B cell (primary cell): ENCODE results near the gene RILP. TPM values are rescaled to one million over a fixed set of nuclear protein-coding genes. Genes with fewer than 3 reads are reported as not detected.
A peak's percentile ranks its signal among the peaks of the same experiment; 100 is the strongest.

ENCODE experiments used
- ATAC-seq: fragments of 200-7000 bp; cut with Tn5 transposase; one replicate; pipeline ENCODE4 v1.10.0; 2021; ENCODE audit warnings: low read depth, mild to moderate bottlenecking, moderate number of reproducible peaks, moderate library complexity
- CTCF ChIA-PET: fragments of 350-600 bp; sonication (Branson Sonifier 250); formaldehyde crosslinking; loops from one replicate; lab custom pipeline; 2021; ENCODE audit warnings: antibody characterized with exemption, inconsistent platforms; lab: Charles Lee
- POLR2A ChIA-PET: fragments of 350-600 bp; sonication (Branson Sonifier 250); formaldehyde crosslinking; loops from one replicate; lab custom pipeline; 2021; ENCODE audit warnings: antibody characterized with exemption; lab: Charles Lee
- DNase-seq: peaks from one replicate; pipeline ENCODE4 v3.0.0; 2013
- H2AFZ ChIP-seq: 2 replicates; pipeline ENCODE4 v1.6.1; 2012; ENCODE audit warnings: mild to moderate bottlenecking, low read depth, low read length; ENCODE audit not compliant: insufficient read depth, poor library complexity, severe bottlenecking
- H3K27ac ChIP-seq, 2 donors: 1 replicate in 1 of 2; 2 replicates in 1 of 2; pipeline ENCODE4 v1.5.1; 2012 to 2013; ENCODE audit warnings: low read length in 2 of 2, mild to moderate bottlenecking in 2 of 2, moderate library complexity in 1 of 2
- H3K27me3 ChIP-seq, 4 experiments: fragments of 200-600 bp in 1 of 4; sonication (generic) in 1 of 4; replicated peaks in 1 of 4; 1 replicate in 2 of 4; 2 replicates in 2 of 4; pipeline versions ENCODE4 v1.6.1 to v1.7.0; 2013 to 2016; ENCODE audit warnings: low read length in 3 of 4, mild to moderate bottlenecking in 2 of 4, mixed read lengths in 1 of 4, moderate library complexity in 1 of 4; ENCODE audit not compliant: insufficient read depth in 4 of 4, control insufficient read depth in 3 of 4; ENCODE audit errors: control extremely low read depth in 1 of 4
- H3K36me3 ChIP-seq, 2 experiments: replicated peaks in 1 of 2; 1 replicate in 1 of 2; 2 replicates in 1 of 2; pipeline versions ENCODE4 v1.6.1 to v1.7.1; 2013; ENCODE audit warnings: low read length in 1 of 2; ENCODE audit not compliant: insufficient read depth in 2 of 2, control insufficient read depth in 1 of 2; ENCODE audit errors: control extremely low read depth in 1 of 2, extremely low read depth in 1 of 2
- H3K4me1 ChIP-seq, 2 donors: fragments of 200-600 bp in 1 of 2; sonication (generic) in 1 of 2; 1 replicate in 1 of 2; 2 replicates in 1 of 2; pipeline versions ENCODE4 v1.5.1 to v1.6.1; 2013 to 2017; ENCODE audit warnings: low read length in 2 of 2; ENCODE audit not compliant: control insufficient read depth in 2 of 2, insufficient read depth in 2 of 2
- H3K4me2 ChIP-seq: replicated peaks from 2 replicates; pipeline ENCODE3; 2012; ENCODE audit warnings: mild to moderate bottlenecking, low read depth, low read length; ENCODE audit not compliant: poor library complexity, severe bottlenecking
- H3K4me3 ChIP-seq, 5 experiments: fragments of 200-600 bp in 1 of 5; sonication (generic) in 1 of 5; 1 replicate in 3 of 5; 2 replicates in 2 of 5; pipeline versions ENCODE4 v1.5.1 to v1.7.0; 2011 to 2016; ENCODE audit warnings: low read length in 4 of 5, mild to moderate bottlenecking in 4 of 5, low read depth in 2 of 5, control low read depth in 1 of 5, moderate library complexity in 1 of 5; ENCODE audit not compliant: insufficient read depth in 1 of 5; ENCODE audit errors: control extremely low read depth in 1 of 5, extremely low read depth in 1 of 5
- H3K79me2 ChIP-seq: fragments of 200-600 bp; sonication (generic); one replicate; pipeline ENCODE4 v1.6.0; 2016; ENCODE audit warnings: low read length; ENCODE audit not compliant: control insufficient read depth, insufficient read depth
- H3K9ac ChIP-seq: fragments of 200-600 bp; sonication (generic); 2 replicates; pipeline ENCODE4 v1.6.1; 2017; ENCODE audit warnings: mild to moderate bottlenecking, low read length, moderate library complexity
- H3K9me3 ChIP-seq, 3 donors: one replicate each; pipeline versions ENCODE4 v1.6.1 to v1.7.1; 2013; ENCODE audit warnings: low read length in 2 of 3; ENCODE audit not compliant: control insufficient read depth in 2 of 3, insufficient read depth in 1 of 3; ENCODE audit errors: control extremely low read depth in 1 of 3
- H4K20me1 ChIP-seq: 2 replicates; pipeline ENCODE4 v1.6.0; 2012; ENCODE audit warnings: mild to moderate bottlenecking, low read length; ENCODE audit not compliant: insufficient read depth, control insufficient read depth, poor library complexity, severe bottlenecking
- H3K27ac Mint-ChIP-seq: one replicate; pipeline ENCODE4 v1.8.0; 2021; ENCODE audit warnings: mixed read lengths
- H3K27me3 Mint-ChIP-seq: one replicate; pipeline ENCODE4 v1.8.0; 2021; ENCODE audit warnings: mixed read lengths
- H3K4me1 Mint-ChIP-seq: one replicate; pipeline ENCODE4 v1.8.0; 2021; ENCODE audit warnings: mixed read lengths
- H3K4me3 Mint-ChIP-seq: one replicate; pipeline ENCODE4 v1.8.0; 2021; ENCODE audit warnings: mixed read lengths
- H3K9me3 Mint-ChIP-seq: one replicate; pipeline ENCODE4 v1.8.0; 2022; ENCODE audit warnings: mixed read lengths; ENCODE audit not compliant: insufficient read depth
- EZH2 ChIP-seq: IDR thresholded peaks from 2 replicates; pipeline ENCODE4 v1.6.1; 2012; ENCODE audit warnings: borderline replicate concordance, low read depth, mild to moderate bottlenecking, moderate library complexity, low read length; ENCODE audit not compliant: insufficient read depth, poor library complexity, severe bottlenecking
- WGBS: methylation state at CpG from one replicate; pipeline ENCODE4 v1.1.5; 2013; ENCODE audit warnings: missing lambda C conversion rate; ENCODE audit not compliant: insufficient coverage; 5-methylcytosine and 5-hydroxymethylcytosine counted together
- intact Hi-C: fragments of 100-400 bp; cut with micrococcal nuclease; formaldehyde crosslinking; loops from one replicate; pipeline ENCODE4 v1.10.0; 2022
- polyA plus RNA-seq: library from polyadenylated mRNA; depleted of rRNA; stranded (reverse); fragments of >200 nt; gene quantifications from 2 replicates; pipeline ENCODE4 v1.2.3, GENCODE V29; 2012
- total RNA-seq, 2 donors: library from RNA; stranded (reverse); fragments of 120-200 nt in 1 of 2; gene quantifications; 1 replicate in 1 of 2; 2 replicates in 1 of 2; pipeline versions ENCODE4 v1.2.3 to v1.2.4, GENCODE V29; 2013 to 2022
- TF ChIP-seq, protein P1 (sequence below): fragments of 200-600 bp; IDR thresholded peaks from one replicate; pipeline ENCODE4 v1.8.0; 2022; ENCODE audit warnings: antibody characterized with exemption, mild to moderate bottlenecking

RILP gene
- total and polyA plus RNA-seq, 2 donors (not counting 1 experiment from before 2014, with no cell fraction given): 1.1 to 7.0 TPM

DNA sequence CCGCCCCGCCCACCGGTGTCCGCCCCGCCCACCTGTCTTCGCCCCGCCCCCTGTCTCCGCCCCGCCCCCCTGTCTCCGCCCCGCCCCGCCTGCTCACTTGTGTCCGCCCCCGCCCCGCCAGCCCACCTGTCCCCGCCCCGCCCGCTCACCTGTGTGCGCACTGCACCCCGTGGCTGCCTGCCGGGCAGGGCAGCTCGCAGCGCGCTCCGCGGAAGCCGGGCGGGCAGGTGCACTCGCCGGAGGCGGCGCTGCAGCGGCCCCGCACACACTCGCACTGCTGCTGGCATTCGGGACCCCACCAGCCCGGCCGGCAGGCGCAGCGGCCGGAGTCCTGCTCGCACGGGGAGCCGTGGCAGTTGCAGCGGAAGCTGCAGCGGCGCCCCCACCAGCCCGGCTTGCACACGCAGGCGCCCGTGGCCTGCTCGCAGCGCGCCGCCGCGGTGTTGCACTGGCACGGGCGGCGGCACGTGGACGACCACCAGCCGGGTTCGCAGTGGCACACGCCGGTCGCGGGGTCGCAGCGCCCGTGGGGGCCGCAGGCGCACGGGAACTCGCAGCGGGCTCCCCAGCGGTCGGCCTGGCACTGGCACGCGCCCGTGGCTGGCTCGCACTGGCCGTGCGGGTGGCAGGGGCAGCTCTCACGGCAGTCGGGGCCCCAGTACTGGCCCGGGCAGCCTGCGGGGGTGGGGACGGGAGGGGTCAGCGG lies 6.2 kb downstream of the RILP start:
- H4K20me1 ChIP-seq: no peaks in the 10 kb centered on the region
- H3K27ac ChIP-seq: no peak overlapping the region
- no peaks in the 10 kb centered on the region for H3K36me3 ChIP-seq
- peaks cover 30% of the 10 kb centered on the region for H3K4me1 Mint-ChIP-seq
- H2AFZ ChIP-seq: peak overlapping the region; percentile 72
- H3K4me2 ChIP-seq: peak overlapping the region; percentile 99
- ATAC-seq (peak; percentile 39), DNase-seq (peak; percentile 74)
- WGBS: under 1% methylated on average over 78 of the region's 90 CpGs
- ChIA-PET POLR2A (interaction anchor here (0.6 to 3.1 kb wide), 5 partner anchors 12 to 94 kb away, joined by 3 to 29 read pairs (median 5); partner anchors contain the start of gene SLC43A2), CTCF (interaction anchor here (7.1 to 7.8 kb wide), 2 partner anchors 14 to 71 kb away, joined by 93 to 135 read pairs; partner anchors contain the start of gene SLC43A2)
- no peak for TF ChIP-seq EZH2
- TF ChIP-seq, protein P1, sequence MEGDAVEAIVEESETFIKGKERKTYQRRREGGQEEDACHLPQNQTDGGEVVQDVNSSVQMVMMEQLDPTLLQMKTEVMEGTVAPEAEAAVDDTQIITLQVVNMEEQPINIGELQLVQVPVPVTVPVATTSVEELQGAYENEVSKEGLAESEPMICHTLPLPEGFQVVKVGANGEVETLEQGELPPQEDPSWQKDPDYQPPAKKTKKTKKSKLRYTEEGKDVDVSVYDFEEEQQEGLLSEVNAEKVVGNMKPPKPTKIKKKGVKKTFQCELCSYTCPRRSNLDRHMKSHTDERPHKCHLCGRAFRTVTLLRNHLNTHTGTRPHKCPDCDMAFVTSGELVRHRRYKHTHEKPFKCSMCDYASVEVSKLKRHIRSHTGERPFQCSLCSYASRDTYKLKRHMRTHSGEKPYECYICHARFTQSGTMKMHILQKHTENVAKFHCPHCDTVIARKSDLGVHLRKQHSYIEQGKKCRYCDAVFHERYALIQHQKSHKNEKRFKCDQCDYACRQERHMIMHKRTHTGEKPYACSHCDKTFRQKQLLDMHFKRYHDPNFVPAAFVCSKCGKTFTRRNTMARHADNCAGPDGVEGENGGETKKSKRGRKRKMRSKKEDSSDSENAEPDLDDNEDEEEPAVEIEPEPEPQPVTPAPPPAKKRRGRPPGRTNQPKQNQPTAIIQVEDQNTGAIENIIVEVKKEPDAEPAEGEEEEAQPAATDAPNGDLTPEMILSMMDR: peak; percentile 32
- H3K9me3 Mint-ChIP-seq: no peaks in the 10 kb centered on the region
- H3K9me3 ChIP-seq: peaks cover 0 to 5% (median 0%) of the 10 kb centered on the region in 3 donors
- H3K27me3 Mint-ChIP-seq: no peaks in the 10 kb centered on the region
- H3K27ac Mint-ChIP-seq: no peak overlapping the region
- H3K9ac ChIP-seq: peak overlapping the region; percentile 63
- H3K4me3 Mint-ChIP-seq: peak overlapping the region; percentile 91
- H3K79me2 ChIP-seq: no peaks in the 10 kb centered on the region
- intact Hi-C loops: no loop called here
- H3K4me3 ChIP-seq: peak overlapping the region in 4 of 5 experiments; percentile 19 to 66 (median 46)
- peaks cover 0 to 3% (median 0%) of the 10 kb centered on the region in 4 experiments for H3K27me3 ChIP-seq
- peaks cover 28 to 32% of the 10 kb centered on the region in 2 donors for H3K4me1 ChIP-seq

DNA sequence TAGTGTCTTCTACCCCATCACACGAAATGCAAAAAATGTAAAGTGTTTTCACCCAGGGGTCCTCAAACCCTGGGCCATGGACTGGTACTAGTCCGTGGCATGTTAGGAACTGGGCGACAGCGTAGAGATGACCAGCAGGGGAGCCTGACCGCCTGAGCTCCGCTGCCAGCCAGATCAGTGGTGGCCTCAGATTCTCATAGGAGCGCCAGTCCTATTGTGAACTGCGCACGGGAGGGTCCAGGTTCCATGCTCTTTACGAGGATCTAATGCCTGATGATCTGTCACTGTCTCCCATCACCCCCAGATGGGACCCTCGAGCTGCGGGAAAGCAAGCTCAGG lies 8.6 kb downstream of the RILP start:
- Histone ChIP-seq H3K27ac (no peak overlapping the region), H3K4me2 (no peak overlapping the region), H3K9ac (no peak overlapping the region), H4K20me1 (no peaks in the 10 kb centered on the region), H3K9me3 (peaks cover 0 to 5% (median 0%) of the 10 kb centered on the region in 3 donors), H3K27me3 (peaks cover 0 to 3% (median 0%) of the 10 kb centered on the region in 4 experiments), H3K36me3 (no peaks in the 10 kb centered on the region), H3K4me1 (peaks cover 21% of the 10 kb centered on the region in 2 donors), H3K4me3 (no peak overlapping the region), H2AFZ (no peak overlapping the region), H3K79me2 (no peaks in the 10 kb centered on the region)
- no peaks in the 10 kb centered on the region for H3K9me3 Mint-ChIP-seq
- TF ChIP-seq, protein P1: no peak
- TF ChIP-seq EZH2: no peak
- WGBS: 98% methylated on average over 7 of the region's 12 CpGs
- H3K4me1 Mint-ChIP-seq: peaks cover 21% of the 10 kb centered on the region
- ChIA-PET CTCF (interaction anchor here (0.8 to 3.1 kb wide), 3 partner anchors 11 to 67 kb away, joined by 4 to 16 read pairs (median 8); partner anchors contain the start of gene SLC43A2), POLR2A (interaction anchor here (1.1 to 3.7 kb wide), 2 partner anchors 8 to 12 kb away, joined by 3 to 14 read pairs; partner anchors contain the start of genes RILP and SLC43A2)
- peak overlapping the region; percentile 27 for H3K27ac Mint-ChIP-seq
- H3K4me3 Mint-ChIP-seq: no peak overlapping the region
- DNase-seq: no peak
- intact Hi-C loops: no loop called here
- ATAC-seq: no peak
- no peaks in the 10 kb centered on the region for H3K27me3 Mint-ChIP-seq
